Activated CD4-positive, alpha-beta T cell treated with anti-CD3 and anti-CD28 coated beads, Interleukin-2, amount 10 ng/mL, durations not matched to agents 7 days and 5 days (primary cell): Measurements from ENCODE around the gene NSD2. TPM values are rescaled to one million over a fixed set of nuclear protein-coding genes. Genes with fewer than 3 reads are reported as not detected.
"Not testable (repeated sequence)": the region's sequence is repeated elsewhere in the genome, so short reads cannot be mapped to it uniquely, and the experiment has no call there.

Experiments
- CTCF ChIA-PET: fragments of 350-600 bp; sonication (Branson Sonifier 250); formaldehyde crosslinking; loops from one replicate; lab custom pipeline; 2021; ENCODE audit warnings: antibody characterized with exemption; lab: Charles Lee
- POLR2A ChIA-PET: fragments of 350-600 bp; sonication (Branson Sonifier 250); formaldehyde crosslinking; loops from one replicate; lab custom pipeline; 2021; ENCODE audit warnings: antibody characterized with exemption; lab: Charles Lee
- DNase-seq: peaks from one replicate; pipeline ENCODE4 v3.0.0-alpha.2; 2020
- H3K27ac Mint-ChIP-seq: one replicate; pipeline ENCODE4 v1.8.0; 2021; ENCODE audit warnings: mild to moderate bottlenecking, moderate library complexity, mixed read lengths
- H3K27me3 Mint-ChIP-seq: one replicate; pipeline ENCODE4 v1.8.0; 2021; ENCODE audit warnings: mixed read lengths
- H3K36me3 Mint-ChIP-seq: one replicate; pipeline ENCODE4 v1.8.0; 2021; ENCODE audit warnings: low read depth, mixed read lengths
- H3K4me1 Mint-ChIP-seq: one replicate; pipeline ENCODE4 v1.8.0; 2021; ENCODE audit warnings: mixed read lengths
- H3K4me3 Mint-ChIP-seq: one replicate; pipeline ENCODE4 v1.8.0; 2021; ENCODE audit warnings: mild to moderate bottlenecking, moderate library complexity, mixed read lengths
- H3K9me3 Mint-ChIP-seq: one replicate; pipeline ENCODE4 v1.8.0; 2021; ENCODE audit warnings: mixed read lengths
- total RNA-seq, 2 experiments: library from RNA; stranded (reverse); gene quantifications; one replicate each; pipeline ENCODE4 v1.2.3, GENCODE V29; 2021

Gene NSD2
- total RNA-seq, 2 experiments from 2014 or later, result 248 to 271 TPM

DNA sequence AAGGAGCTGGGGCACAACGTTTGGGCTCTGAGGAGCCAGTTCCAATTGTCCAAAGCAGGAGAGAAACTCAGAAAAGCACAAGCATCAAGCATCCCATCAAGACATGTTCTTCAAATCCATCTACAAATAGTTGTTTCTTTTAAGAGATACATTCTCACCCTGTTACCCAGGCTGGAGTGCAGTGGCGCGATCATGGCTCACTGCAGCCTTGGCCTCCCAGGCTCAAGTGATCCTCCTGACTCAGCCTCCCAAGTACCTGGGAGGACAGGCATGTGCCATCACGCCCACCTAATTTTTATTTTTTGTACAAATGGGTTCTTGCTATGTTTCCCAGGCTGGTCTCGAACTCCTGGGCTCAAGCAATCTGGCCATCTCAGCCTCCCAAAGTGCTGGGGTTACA, 119.5 kb downstream of the NSD2 start:
- H3K4me1 Mint-ChIP-seq, result no peaks in the 10 kb centered on the region
- peaks cover 12% of the 10 kb centered on the region for H3K36me3 Mint-ChIP-seq
- H3K27me3 Mint-ChIP-seq, result no peaks in the 10 kb centered on the region
- no peak overlapping the region for H3K27ac Mint-ChIP-seq
- ChIA-PET POLR2A (no interaction called here), CTCF (no interaction called here)
- no peak for DNase-seq
- H3K4me3 Mint-ChIP-seq, result no peak overlapping the region
- H3K9me3 Mint-ChIP-seq, result peaks cover 2% of the 10 kb centered on the region

GRCh38 chr4:1991087-1991486, 119.9 kb downstream of the NSD2 start:
- Mint-ChIP-seq H3K4me3 (no peak overlapping the region), H3K9me3 (peaks cover 4% of the 10 kb centered on the region), H3K36me3 (peaks cover 15% of the 10 kb centered on the region), H3K27ac (no peak overlapping the region), H3K27me3 (no peaks in the 10 kb centered on the region), H3K4me1 (no peaks in the 10 kb centered on the region)
- CTCF ChIA-PET, result no interaction called here
- no peak for DNase-seq
- POLR2A ChIA-PET, result no interaction called here

DNA sequence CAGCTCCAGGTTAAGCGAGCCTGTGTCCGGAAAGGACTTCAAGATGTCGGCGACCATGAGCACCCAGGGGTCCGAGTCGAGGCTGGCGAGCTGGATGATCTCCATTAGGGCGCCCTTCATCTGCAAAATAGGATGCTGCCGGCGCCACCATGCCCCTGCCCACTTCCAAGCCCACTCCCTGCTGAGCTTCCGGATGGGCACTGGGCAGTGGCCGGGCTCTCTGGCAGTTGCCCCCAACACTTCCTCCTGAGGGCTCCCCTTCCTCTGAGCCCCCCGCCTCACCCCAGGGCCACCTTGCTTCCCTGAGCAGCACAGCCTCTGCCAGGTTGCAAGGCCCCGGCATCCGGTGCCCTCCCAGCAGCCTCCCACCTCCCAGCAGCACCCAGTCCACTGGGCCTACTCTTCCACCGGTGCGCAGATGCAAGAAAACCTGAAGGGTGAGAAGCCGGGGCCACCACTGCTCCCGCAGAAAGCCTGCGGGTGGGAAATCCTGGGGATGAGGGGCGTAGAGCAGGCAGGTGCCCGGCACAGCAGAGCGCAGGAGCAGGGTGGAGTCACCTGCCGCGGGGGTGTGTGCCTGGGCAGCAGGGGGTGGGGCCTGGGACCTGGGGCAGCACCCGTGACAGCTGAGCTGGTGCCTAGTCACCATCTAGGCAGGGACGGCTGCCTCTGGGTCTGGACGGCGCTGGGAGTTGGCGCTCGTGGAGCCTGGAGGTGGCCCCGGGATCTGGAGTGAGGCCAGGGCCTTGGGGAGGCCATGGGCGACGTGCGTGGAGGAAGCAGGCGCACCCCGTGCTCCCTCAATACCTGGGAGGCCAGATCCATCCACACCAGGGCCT, 120.6 kb downstream of the NSD2 start:
- H3K27ac Mint-ChIP-seq, result no peak overlapping the region

DNA sequence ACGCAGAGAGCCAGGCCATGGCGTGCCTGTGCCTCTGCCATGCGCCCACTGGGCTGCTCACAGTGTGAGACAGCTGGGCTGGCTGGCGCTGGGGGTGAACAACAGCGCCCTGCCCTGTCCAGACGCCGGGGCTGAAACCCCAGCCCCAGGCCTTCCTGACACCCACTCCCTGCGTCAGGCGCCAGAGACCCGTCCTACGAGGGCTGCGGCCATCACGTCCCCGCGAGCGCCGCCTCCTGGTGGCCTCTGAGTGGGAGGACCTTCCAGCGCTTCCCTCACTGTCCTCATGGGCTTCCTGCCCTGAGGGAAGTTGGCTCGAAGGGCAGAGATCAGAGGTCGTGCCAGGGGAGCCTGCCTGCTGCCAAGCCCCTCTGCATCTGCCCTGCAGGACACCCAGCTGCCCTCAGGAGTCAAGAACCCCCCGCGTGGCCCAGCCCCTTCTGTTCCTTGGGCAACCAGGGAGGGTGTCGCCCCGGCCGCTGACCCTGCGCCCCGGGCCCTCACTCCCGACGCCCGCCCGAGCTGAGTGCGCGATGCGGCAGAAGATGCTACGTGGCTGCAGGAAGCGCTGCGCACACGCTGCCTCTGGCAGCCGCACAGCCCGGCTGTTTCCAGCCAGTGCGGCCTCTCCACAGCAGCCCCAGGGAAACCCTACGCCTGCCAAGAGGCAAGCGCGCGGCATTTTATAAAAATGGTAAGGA, 121.4 kb downstream of the NSD2 start:
- H3K9me3 Mint-ChIP-seq, result peaks cover 15% of the 10 kb centered on the region
- H3K4me1 Mint-ChIP-seq, result peaks cover 3% of the 10 kb centered on the region
- H3K27ac Mint-ChIP-seq, result no peak overlapping the region
- ChIA-PET CTCF (no interaction called here), POLR2A (no interaction called here)
- H3K27me3 Mint-ChIP-seq, result no peaks in the 10 kb centered on the region
- no peak overlapping the region for H3K4me3 Mint-ChIP-seq
- H3K36me3 Mint-ChIP-seq, result peaks cover 27% of the 10 kb centered on the region
- DNase-seq, result no peak

More for the DNA sequence above, 120.6 kb downstream of the NSD2 start:
- Mint-ChIP-seq H3K9me3 (peaks cover 8% of the 10 kb centered on the region), H3K4me1 (peaks cover 1% of the 10 kb centered on the region), H3K27me3 (no peaks in the 10 kb centered on the region), H3K36me3 (peaks cover 22% of the 10 kb centered on the region), H3K4me3 (no peak overlapping the region)
- ChIA-PET POLR2A (no interaction called here), CTCF (no interaction called here)
- no peak for DNase-seq

- Mint-ChIP-seq H3K4me3 (no peak overlapping the region), H3K36me3 (peaks cover 29% of the 10 kb centered on the region), H3K27me3 (no peaks in the 10 kb centered on the region), H3K9me3 (peaks cover 20% of the 10 kb centered on the region), H3K4me1 (peaks cover 3% of the 10 kb centered on the region), H3K27ac (no peak overlapping the region)
- CTCF ChIA-PET, result interaction anchor here (0.7 kb wide), 1 partner anchor 88 kb away, joined by 3 read pairs; no protein-coding TSS in a partner anchor
- POLR2A ChIA-PET, result no interaction called here
- DNase-seq, result no peak
Measured at GRCh38 chr4:1993169-1993516, 122.0 kb downstream of the NSD2 start.

GRCh38 chr4:1993718-1994516, 122.7 kb downstream of the NSD2 start:
- H3K4me1 Mint-ChIP-seq, H3K27ac Mint-ChIP-seq, DNase-seq, POLR2A ChIA-PET, H3K27me3 Mint-ChIP-seq, H3K4me3 Mint-ChIP-seq: not testable (repeated sequence)
- H3K9me3 Mint-ChIP-seq, result peaks cover 27% of the 10 kb centered on the region
- peaks cover 37% of the 10 kb centered on the region for H3K36me3 Mint-ChIP-seq
- CTCF ChIA-PET, result interaction anchor here (0.6 to 0.7 kb wide), 2 partner anchors 87 to 116 kb away, joined by 3 read pairs; no protein-coding TSS in a partner anchor

DNA sequence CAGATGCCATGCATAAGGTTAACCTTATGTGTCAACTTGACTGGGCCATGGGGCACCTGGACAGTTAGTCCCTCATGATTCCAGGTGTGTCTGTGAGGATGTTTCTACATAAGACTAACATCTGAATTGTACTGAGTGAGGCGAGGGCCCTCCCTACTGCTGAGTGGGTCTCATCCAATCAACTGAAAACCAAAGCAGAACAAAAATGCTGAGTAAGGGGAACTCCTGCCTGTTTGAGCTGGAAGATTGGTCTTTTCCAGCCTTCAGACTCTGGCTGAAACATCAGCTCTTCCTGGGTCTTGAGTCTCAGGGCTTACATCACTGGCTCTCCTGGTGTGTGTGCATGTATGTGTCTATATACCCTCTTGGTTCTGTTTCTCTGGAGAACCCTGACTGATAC, 123.7 kb downstream of the NSD2 start:
- H3K9me3 Mint-ChIP-seq, result peaks cover 37% of the 10 kb centered on the region
- no peaks in the 10 kb centered on the region for H3K27me3 Mint-ChIP-seq
- ChIA-PET POLR2A (no interaction called here), CTCF (no interaction called here)
- H3K27ac Mint-ChIP-seq, result no peak overlapping the region
- peaks cover 3% of the 10 kb centered on the region for H3K4me1 Mint-ChIP-seq
- no peak for DNase-seq
- peaks cover 47% of the 10 kb centered on the region for H3K36me3 Mint-ChIP-seq
- H3K4me3 Mint-ChIP-seq, result no peak overlapping the region

DNA sequence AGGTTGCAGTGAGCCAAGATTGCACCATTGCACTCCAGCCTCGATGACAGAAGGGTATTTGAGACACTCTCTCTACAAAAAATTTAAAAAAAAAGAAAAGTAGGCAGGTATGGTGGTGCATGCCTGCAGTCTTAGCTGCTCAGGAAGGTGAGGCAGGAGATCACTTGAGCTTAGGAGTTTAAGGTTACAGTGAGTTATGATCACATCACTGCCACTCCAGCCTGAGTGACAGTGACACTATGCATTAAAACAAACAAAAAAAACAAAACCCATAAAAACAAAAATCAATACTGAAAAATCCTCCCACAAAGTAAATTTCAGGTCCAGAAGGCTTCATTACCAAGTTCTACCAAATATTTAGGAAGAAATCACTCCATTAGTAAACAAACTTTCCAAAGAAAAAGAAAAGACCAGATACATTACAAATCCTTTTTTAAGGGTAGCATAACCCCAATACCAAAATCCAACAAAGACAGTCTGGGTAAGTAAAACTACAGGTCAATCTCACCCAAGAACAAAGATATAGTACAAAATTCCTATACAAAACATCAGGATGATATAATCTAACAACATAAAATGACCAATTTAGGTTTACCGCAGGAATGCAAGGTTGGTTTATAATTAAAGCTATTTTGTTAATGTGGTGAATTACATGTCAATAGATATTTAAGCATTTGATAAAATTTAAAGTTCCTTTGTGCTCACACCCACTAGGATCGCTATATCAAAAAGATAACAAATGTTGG, 125.8 kb downstream of the NSD2 start:
- Mint-ChIP-seq H3K36me3 (peaks cover 63% of the 10 kb centered on the region), H3K27ac (no peak overlapping the region), H3K4me1 (peaks cover 5% of the 10 kb centered on the region), H3K9me3 (peaks cover 51% of the 10 kb centered on the region), H3K4me3 (no peak overlapping the region), H3K27me3 (no peaks in the 10 kb centered on the region)
- no peak for DNase-seq
- ChIA-PET POLR2A (no interaction called here), CTCF (no interaction called here)

- POLR2A ChIA-PET, result no interaction called here
- no peak overlapping the region for H3K4me3 Mint-ChIP-seq
- peaks cover 9% of the 10 kb centered on the region for H3K4me1 Mint-ChIP-seq
Measured at GRCh38 chr4:1997712-1998111, 126.5 kb downstream of the NSD2 start.

DNA sequence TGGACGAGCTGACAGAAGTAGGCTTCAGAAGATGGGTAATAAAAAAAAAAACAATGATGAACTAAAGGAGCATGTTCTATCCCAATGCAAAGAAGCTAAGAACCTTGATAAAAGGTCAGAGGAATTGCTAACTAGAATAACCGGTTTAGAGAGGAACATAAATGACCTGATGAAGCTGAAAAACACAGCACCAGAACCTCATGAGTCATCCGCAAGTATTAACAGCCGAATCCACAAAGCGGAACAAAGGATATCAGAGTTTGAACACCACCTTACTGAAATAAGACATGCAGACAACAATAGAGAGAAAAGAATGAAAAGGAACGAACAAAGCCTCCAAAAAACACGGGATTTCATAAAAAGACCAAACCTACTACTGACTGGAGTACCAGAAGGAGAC, 127.1 kb downstream of the NSD2 start:
- H3K4me1 Mint-ChIP-seq, result peaks cover 15% of the 10 kb centered on the region
- no peaks in the 10 kb centered on the region for H3K27me3 Mint-ChIP-seq
- H3K27ac Mint-ChIP-seq, result no peak overlapping the region
- H3K9me3 Mint-ChIP-seq, result peaks cover 51% of the 10 kb centered on the region
- peaks cover 75% of the 10 kb centered on the region for H3K36me3 Mint-ChIP-seq
- H3K4me3 Mint-ChIP-seq, result no peak overlapping the region
- POLR2A ChIA-PET, result no interaction called here
- DNase-seq, result no peak
- CTCF ChIA-PET, result interaction anchor here (0.5 to 0.6 kb wide), 2 partner anchors 244 to 300 kb away, joined by 3 read pairs; partner anchors contain the start of genes HAUS3 and POLN

More at GRCh38 chr4:1997712-1998111, 126.5 kb downstream of the NSD2 start:
- Mint-ChIP-seq H3K36me3 (peaks cover 69% of the 10 kb centered on the region), H3K27me3 (no peaks in the 10 kb centered on the region), H3K9me3 (peaks cover 51% of the 10 kb centered on the region), H3K27ac (no peak overlapping the region)
- DNase-seq, result no peak
- CTCF ChIA-PET, result interaction anchor here (0.5 kb wide), 1 partner anchor 244 kb away, joined by 3 read pairs; the partner anchor contains the start of genes HAUS3 and POLN

- POLR2A ChIA-PET, H3K4me3 Mint-ChIP-seq, H3K27me3 Mint-ChIP-seq, CTCF ChIA-PET, H3K27ac Mint-ChIP-seq, DNase-seq: not testable (repeated sequence)
- peaks cover 17% of the 10 kb centered on the region for H3K4me1 Mint-ChIP-seq
- peaks cover 78% of the 10 kb centered on the region for H3K36me3 Mint-ChIP-seq
- H3K9me3 Mint-ChIP-seq, result peaks cover 51% of the 10 kb centered on the region
Measured at GRCh38 chr4:1999308-1999707, 128.1 kb downstream of the NSD2 start.

- DNase-seq, H3K4me3 Mint-ChIP-seq, CTCF ChIA-PET, H3K27ac Mint-ChIP-seq, H3K27me3 Mint-ChIP-seq, POLR2A ChIA-PET: not testable (repeated sequence)
- Mint-ChIP-seq H3K4me1 (peaks cover 35% of the 10 kb centered on the region), H3K36me3 (peaks cover 68% of the 10 kb centered on the region), H3K9me3 (peaks cover 30% of the 10 kb centered on the region)
Measured at GRCh38 chr4:2003361-2003760, 132.2 kb downstream of the NSD2 start.
